K562 (cell line): Measurements from ENCODE around the gene TPD52L2.

Experiments
- EGR1 ChIP-seq: fragments of 450-650 bp; conservative IDR thresholded peaks from 2 replicates; pipeline ENCODE4 v1.6.1; 2017; ENCODE audit warnings: mild to moderate bottlenecking
- TCF7 ChIP-seq: sonication (generic); IDR thresholded peaks from 2 replicates; pipeline ENCODE4 v1.6.1; 2016; ENCODE audit warnings: antibody characterized with exemption, borderline replicate concordance
- ZNF511 ChIP-seq: sonication (generic); formaldehyde crosslinking; IDR thresholded peaks from 2 replicates; pipeline ENCODE4 v1.8.0; 2022; ENCODE audit warnings: mild to moderate bottlenecking, missing genetic modification reagents
- TF ChIP-seq, protein P1 (sequence below), 3 experiments: IDR thresholded peaks in 2 of 3; conservative IDR thresholded peaks in 1 of 3; 2 replicates each; pipeline ENCODE4 v1.5.1; 2011 to 2012; ENCODE audit warnings: low read length in 3 of 3, mild to moderate bottlenecking in 3 of 3, control low read depth in 2 of 3, improper control_type of control experiment in 1 of 3, inconsistent platforms in 1 of 3, low read depth in 1 of 3, mixed read lengths in 1 of 3, moderate library complexity in 1 of 3; ENCODE audit not compliant: insufficient read depth in 2 of 3

- TF ChIP-seq EGR1 = no peak
- TF ChIP-seq ZNF511 = no peak
- TF ChIP-seq, protein P1, sequence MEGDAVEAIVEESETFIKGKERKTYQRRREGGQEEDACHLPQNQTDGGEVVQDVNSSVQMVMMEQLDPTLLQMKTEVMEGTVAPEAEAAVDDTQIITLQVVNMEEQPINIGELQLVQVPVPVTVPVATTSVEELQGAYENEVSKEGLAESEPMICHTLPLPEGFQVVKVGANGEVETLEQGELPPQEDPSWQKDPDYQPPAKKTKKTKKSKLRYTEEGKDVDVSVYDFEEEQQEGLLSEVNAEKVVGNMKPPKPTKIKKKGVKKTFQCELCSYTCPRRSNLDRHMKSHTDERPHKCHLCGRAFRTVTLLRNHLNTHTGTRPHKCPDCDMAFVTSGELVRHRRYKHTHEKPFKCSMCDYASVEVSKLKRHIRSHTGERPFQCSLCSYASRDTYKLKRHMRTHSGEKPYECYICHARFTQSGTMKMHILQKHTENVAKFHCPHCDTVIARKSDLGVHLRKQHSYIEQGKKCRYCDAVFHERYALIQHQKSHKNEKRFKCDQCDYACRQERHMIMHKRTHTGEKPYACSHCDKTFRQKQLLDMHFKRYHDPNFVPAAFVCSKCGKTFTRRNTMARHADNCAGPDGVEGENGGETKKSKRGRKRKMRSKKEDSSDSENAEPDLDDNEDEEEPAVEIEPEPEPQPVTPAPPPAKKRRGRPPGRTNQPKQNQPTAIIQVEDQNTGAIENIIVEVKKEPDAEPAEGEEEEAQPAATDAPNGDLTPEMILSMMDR (IDR thresholded peaks at IDR 0.05 in 2 of 3, conservative IDR thresholded peaks at IDR 0.05 in 1 of 3; ENCODE audit: insufficient read depth in 2 of 3, low read depth in 1 of 3, low read length in 3 of 3) = no peak
- TF ChIP-seq TCF7 = no peak
These were observed 28.4 kb upstream of the TPD52L2 start for GRCh38 chr20:63836458-63837344.
